HL-60 (cell line): ENCODE measurements around the gene TBC1D22A.

Experiments used
- DNase-seq, 2 experiments: peaks; one replicate each; pipeline ENCODE4 v3.0.0-alpha.2; 2010 to 2020; ENCODE audit warnings: low read depth in 1 of 2, low spot score in 1 of 2
- H3K27ac ChIP-seq: fragments of 250-450 bp; sonication (Bioruptor Pico); replicated peaks from 2 replicates; pipeline ENCODE4 v1.5.1; 2020; ENCODE audit warnings: mild to moderate bottlenecking, moderate library complexity
- H3K27me3 ChIP-seq: fragments of 250-450 bp; sonication (Bioruptor Pico); 2 replicates; pipeline ENCODE4 v1.5.1; 2021; ENCODE audit warnings: mild to moderate bottlenecking, moderate library complexity; ENCODE audit not compliant: insufficient read depth, poor library complexity, severe bottlenecking
- H3K4me3 ChIP-seq: replicated peaks from 2 replicates; pipeline ENCODE4 v1.5.1; 2011; ENCODE audit warnings: mild to moderate bottlenecking, control low read depth, low read length; ENCODE audit not compliant: insufficient read depth
- CTCF ChIP-seq: IDR thresholded peaks from one replicate; pipeline ENCODE4 v1.5.1; 2011; ENCODE audit warnings: low read length, control low read depth, inconsistent platforms; ENCODE audit not compliant: insufficient read depth
- GABPA ChIP-seq: IDR thresholded peaks from 2 replicates; pipeline ENCODE4 v1.6.1; 2012; ENCODE audit warnings: low read depth
- POLR2AphosphoS5 ChIP-seq: IDR thresholded peaks from 2 replicates; pipeline ENCODE4 v1.6.1; 2012; ENCODE audit warnings: low read depth
- REST ChIP-seq: IDR thresholded peaks from 2 replicates; pipeline ENCODE4 v1.6.1; 2012; ENCODE audit warnings: low read depth; ENCODE audit not compliant: insufficient replicate concordance
- SPI1 ChIP-seq: IDR thresholded peaks from 2 replicates; pipeline ENCODE4 v1.6.1; 2012; ENCODE audit warnings: low read depth, mild to moderate bottlenecking, borderline replicate concordance

The TBC1D22A gene

GRCh38 chr22:46750863-46751443, 11.5 kb upstream of the TBC1D22A start:
- DNase-seq = no peak

DNA sequence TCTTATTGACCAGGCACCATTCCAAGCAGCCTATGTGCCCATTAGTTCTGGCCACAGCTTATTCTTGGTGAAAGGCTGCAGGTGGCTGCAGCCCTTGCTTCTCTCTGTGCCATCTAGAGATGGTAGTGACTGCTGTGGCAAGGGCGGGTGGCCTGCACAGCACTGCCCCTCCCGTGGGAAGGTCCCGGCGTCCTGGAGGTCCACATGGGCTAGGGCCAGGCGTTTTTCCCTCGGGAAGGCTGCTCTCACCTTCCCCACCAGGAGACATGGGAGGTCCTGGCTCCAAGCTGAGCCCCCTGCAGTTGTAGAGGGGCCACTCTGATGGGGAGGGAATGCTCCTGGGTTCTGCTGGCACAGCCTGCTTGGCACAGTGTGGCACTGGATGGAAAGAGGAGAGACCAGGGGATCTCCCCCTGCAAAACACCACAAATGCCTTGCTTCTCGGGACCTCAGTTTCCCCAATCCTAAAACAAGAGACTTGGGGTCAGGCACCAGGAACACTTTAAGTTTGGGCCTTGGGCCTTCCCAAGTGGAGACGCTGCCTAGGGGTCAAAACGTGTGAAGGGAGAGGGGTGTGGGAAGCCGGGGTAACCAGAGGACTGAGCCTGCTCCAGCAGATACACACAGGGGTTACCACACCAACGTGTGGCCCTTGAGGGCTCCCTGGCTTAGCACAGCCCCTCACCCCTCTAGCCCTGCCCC, 10.0 kb upstream of the TBC1D22A start:
- no peak for DNase-seq
- Histone ChIP-seq H3K4me3 (no peak overlapping the region), H3K27me3 (no peaks in the 10 kb centered on the region), H3K27ac (no peak overlapping the region)
- TF ChIP-seq POLR2AphosphoS5 (no peak), GABPA (no peak), CTCF (no peak), SPI1 (no peak), REST (no peak)

More at GRCh38 chr22:46750863-46751443, 11.5 kb upstream of the TBC1D22A start:
- Histone ChIP-seq H3K27me3 (no peaks in the 10 kb centered on the region), H3K4me3 (no peak overlapping the region), H3K27ac (no peak overlapping the region)
- TF ChIP-seq CTCF (no peak), SPI1 (no peak), GABPA (no peak), POLR2AphosphoS5 (no peak), REST (no peak)

GRCh38 chr22:46752988-46753310, 9.5 kb upstream of the TBC1D22A start:
- DNase-seq = no peak
- Histone ChIP-seq H3K27ac (no peak overlapping the region), H3K4me3 (no peak overlapping the region), H3K27me3 (no peaks in the 10 kb centered on the region)
- no peak for TF ChIP-seq REST
- TF ChIP-seq GABPA = no peak
- TF ChIP-seq SPI1 = no peak
- no peak for TF ChIP-seq CTCF
